Prostate gland (tissue), 2 donors: ENCODE results near the gene CCL8.

Source experiments
- POLR2A ChIP-seq: fragments of 450-650 bp; IDR thresholded peaks from one replicate; pipeline ENCODE4 v1.6.1; 2016; ENCODE audit warnings: antibody characterized with exemption, mild to moderate bottlenecking
- TF ChIP-seq, protein P1 (sequence below), 4 experiments: fragments of 200-600 bp in 2 of 4; fragments of 450-650 bp in 2 of 4; sonication (generic) in 2 of 4; IDR thresholded peaks; 1 replicate in 3 of 4; 2 replicates in 1 of 4; pipeline ENCODE4 v1.5.1; 2016 to 2019; ENCODE audit warnings: antibody characterized with exemption in 4 of 4, mild to moderate bottlenecking in 2 of 4, moderate library complexity in 2 of 4

GRCh38 chr17:34368946-34369500 lies 49.8 kb downstream of the CCL8 start:
- TF ChIP-seq, protein P1, sequence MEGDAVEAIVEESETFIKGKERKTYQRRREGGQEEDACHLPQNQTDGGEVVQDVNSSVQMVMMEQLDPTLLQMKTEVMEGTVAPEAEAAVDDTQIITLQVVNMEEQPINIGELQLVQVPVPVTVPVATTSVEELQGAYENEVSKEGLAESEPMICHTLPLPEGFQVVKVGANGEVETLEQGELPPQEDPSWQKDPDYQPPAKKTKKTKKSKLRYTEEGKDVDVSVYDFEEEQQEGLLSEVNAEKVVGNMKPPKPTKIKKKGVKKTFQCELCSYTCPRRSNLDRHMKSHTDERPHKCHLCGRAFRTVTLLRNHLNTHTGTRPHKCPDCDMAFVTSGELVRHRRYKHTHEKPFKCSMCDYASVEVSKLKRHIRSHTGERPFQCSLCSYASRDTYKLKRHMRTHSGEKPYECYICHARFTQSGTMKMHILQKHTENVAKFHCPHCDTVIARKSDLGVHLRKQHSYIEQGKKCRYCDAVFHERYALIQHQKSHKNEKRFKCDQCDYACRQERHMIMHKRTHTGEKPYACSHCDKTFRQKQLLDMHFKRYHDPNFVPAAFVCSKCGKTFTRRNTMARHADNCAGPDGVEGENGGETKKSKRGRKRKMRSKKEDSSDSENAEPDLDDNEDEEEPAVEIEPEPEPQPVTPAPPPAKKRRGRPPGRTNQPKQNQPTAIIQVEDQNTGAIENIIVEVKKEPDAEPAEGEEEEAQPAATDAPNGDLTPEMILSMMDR (IDR thresholded peaks at IDR 0.05) = no peak
- no peak for TF ChIP-seq POLR2A
